HepG2 (cell line): Measurements from ENCODE around the gene RCOR1. TPM values are rescaled to one million over a fixed set of nuclear protein-coding genes. Genes with fewer than 3 reads are reported as not detected.

Experiments used
- ATAC-seq: fragments of 200-7000 bp; cut with Tn5 transposase; 3 replicates; pipeline ENCODE4 v1.9.1; 2020; ENCODE audit warnings: mild to moderate bottlenecking, moderate library complexity
- BruUV-seq: library from RNA; stranded (reverse); fragments of 400-500 nt; replicated peaks from 2 replicates; lab custom pipeline; 2021; lab: Mats Ljungman, UMichigan
- CTCF ChIA-PET: fragments of 300-600 bp; formaldehyde crosslinking; extraction: SDS; loops from one replicate; lab custom pipeline; 2021; ENCODE audit warnings: low total read pairs, inconsistent platforms, low intra/inter-chr PET ratio; lab: Yijun Ruan, JAX
- POLR2A ChIA-PET: fragments of 350-600 bp; sonication (Branson Sonifier 250); formaldehyde crosslinking; loops from one replicate; lab custom pipeline; 2020; ENCODE audit warnings: antibody characterized with exemption, inconsistent platforms; lab: Yijun Ruan, JAX
- DNase-seq: peaks from one replicate; pipeline ENCODE4 v3.0.0-alpha.2; 2015; ENCODE audit warnings: low spot score
- FAIRE-seq: peaks from 3 replicates; lab custom pipeline; 2011; peaks lifted over from hg19 to GRCh38; lab: Jason Lieb, UNC
- H2AFZ ChIP-seq: one replicate; pipeline ENCODE4 v1.6.1; 2011; ENCODE audit warnings: low read length, inconsistent platforms
- H3K27ac ChIP-seq: fragments of 300-600 bp; 3 replicates; pipeline ENCODE4 v1.8.0; 2011; ENCODE audit warnings: mixed run types, mild to moderate bottlenecking, mixed read lengths, low read length, inconsistent platforms; ENCODE audit not compliant: insufficient read depth; ENCODE audit errors: extremely low read length
- H3K27me3 ChIP-seq, 2 experiments: fragments of 200-600 bp in 1 of 2; 2 replicates in 1 of 2; 3 replicates in 1 of 2; pipeline versions ENCODE4 v1.6.0 to v1.8.0; 2011; ENCODE audit warnings: low read length in 2 of 2, mild to moderate bottlenecking in 2 of 2, moderate library complexity in 2 of 2, inconsistent platforms in 1 of 2; ENCODE audit not compliant: insufficient read depth in 2 of 2, control insufficient read depth in 1 of 2
- H3K36me3 ChIP-seq, 2 experiments: fragments of 200-600 bp in 1 of 2; replicated peaks in 1 of 2; 2 replicates in 1 of 2; 3 replicates in 1 of 2; pipeline versions ENCODE4 v1.5.1 to v1.8.0; 2011; ENCODE audit warnings: low read length in 2 of 2, inconsistent platforms in 1 of 2; ENCODE audit not compliant: insufficient read depth in 2 of 2, control insufficient read depth in 1 of 2
- H3K4me1 ChIP-seq: 2 replicates; pipeline ENCODE4 v1.5.1; 2012; ENCODE audit warnings: low read length, inconsistent platforms; ENCODE audit not compliant: insufficient read depth
- H3K4me2 ChIP-seq: 2 replicates; pipeline ENCODE4 v1.6.0; 2011; ENCODE audit warnings: low read depth, low read length, inconsistent platforms
- H3K4me3 ChIP-seq, 3 experiments: fragments of 200-600 bp in 1 of 3; sonication (generic), shearing (Covaris generic) in 1 of 3; replicated peaks in 1 of 3; 2 replicates each; pipeline ENCODE4 v1.5.1; 2011 to 2016; ENCODE audit warnings: low read length in 3 of 3, inconsistent platforms in 2 of 3, low read depth in 2 of 3, mild to moderate bottlenecking in 2 of 3, control low read depth in 1 of 3, mixed read lengths in 1 of 3; ENCODE audit not compliant: insufficient read depth in 1 of 3
- H3K79me2 ChIP-seq: one replicate; pipeline ENCODE4 v1.6.1; 2011; ENCODE audit warnings: low read length, inconsistent platforms; ENCODE audit not compliant: insufficient read depth
- H3K9ac ChIP-seq: 2 replicates; pipeline ENCODE4 v1.6.0; 2011; ENCODE audit warnings: mild to moderate bottlenecking, low read depth, low read length, inconsistent platforms; ENCODE audit not compliant: insufficient read depth
- H3K9me3 ChIP-seq: 2 replicates; pipeline ENCODE4 v1.5.1; 2012; ENCODE audit warnings: mild to moderate bottlenecking, low read length
- H4K20me1 ChIP-seq: 2 replicates; pipeline ENCODE4 v1.6.0; 2011; ENCODE audit warnings: inconsistent platforms, mild to moderate bottlenecking, low read length, moderate library complexity; ENCODE audit not compliant: insufficient read depth
- GPN1 ChIP-seq: sonication (generic); formaldehyde crosslinking; IDR thresholded peaks from 2 replicates; pipeline ENCODE4 v1.5.1; 2020; ENCODE audit warnings: missing genetic modification reagents, borderline replicate concordance
- SP5 ChIP-seq: IDR thresholded peaks from 2 replicates; pipeline ENCODE4 v1.6.1; 2016; ENCODE audit warnings: low read depth, borderline replicate concordance
- TCF12 ChIP-seq, 2 experiments: fragments of 450-650 bp in 1 of 2; sonication (generic) in 1 of 2; formaldehyde crosslinking in 1 of 2; IDR thresholded peaks; 2 replicates each; pipeline versions ENCODE4 v1.6.1 to v1.8.0; 2017 to 2022; ENCODE audit warnings: antibody characterized with exemption in 1 of 2, mild to moderate bottlenecking in 1 of 2, missing genetic modification reagents in 1 of 2, moderate library complexity in 1 of 2
- ZEB1 ChIP-seq: IDR thresholded peaks from 2 replicates; pipeline ENCODE4 v1.6.1; 2012; ENCODE audit warnings: mild to moderate bottlenecking, low read depth, inconsistent platforms; ENCODE audit not compliant: insufficient replicate concordance
- ZMYM3 ChIP-seq: sonication (generic); formaldehyde crosslinking; IDR thresholded peaks from 2 replicates; pipeline ENCODE4 v1.5.1; 2020; ENCODE audit warnings: mild to moderate bottlenecking, missing genetic modification reagents
- ZNF30 ChIP-seq: sonication (generic); formaldehyde crosslinking; IDR thresholded peaks from 2 replicates; pipeline ENCODE4 v1.5.0; 2020; ENCODE audit warnings: mild to moderate bottlenecking, missing genetic modification reagents
- ZNF629 ChIP-seq: sonication (generic); formaldehyde crosslinking; conservative IDR thresholded peaks from 2 replicates; pipeline ENCODE4 v1.5.0; 2020; ENCODE audit warnings: missing genetic modification reagents
- WGBS: methylation state at CpG from one replicate; pipeline ENCODE4 v1.1.6; 2017; ENCODE audit warnings: low lambda C conversion rate; 5-methylcytosine and 5-hydroxymethylcytosine counted together
- in situ Hi-C: cut with HindIII; loops from 2 replicates; pipeline ENCODE4 v1.10.0; 2017; ENCODE audit warnings: low pct_unique_long_range_greater_than_20kb; ENCODE audit not compliant: extremely low pct_ligation_motif_present
- intact Hi-C: fragments of 100-400 bp; cut with micrococcal nuclease; formaldehyde crosslinking; loops from one replicate; pipeline ENCODE4 v1.10.0; 2022; ENCODE audit not compliant: unreplicated experiment
- polyA plus RNA-seq, 8 experiments: library from polyadenylated mRNA; depleted of rRNA in 3 of 8; stranded (reverse) in 7 of 8; unstranded in 1 of 8; fragments of >200 nt; fragmentation: Illumina TruSeq in 4 of 8; extraction: Trizol in 4 of 8; gene quantifications; 2 replicates each; pipeline versions ENCODE4 v1.2.1 to v1.2.3, GENCODE V29; 2011 to 2016; ENCODE audit warnings: low read depth in 4 of 8, missing spikeins in 1 of 8, mixed read lengths in 1 of 8; ENCODE audit not compliant: insufficient read depth in 1 of 8
- total RNA-seq, 5 experiments: library from RNA; depleted of rRNA; stranded (reverse); fragments of >200 nt; fragmentation: Illumina TruSeq; extraction: Trizol; gene quantifications; 2 replicates each; pipeline ENCODE4 v1.2.3, GENCODE V29; 2016; ENCODE audit warnings: low read depth in 1 of 5
- TF ChIP-seq, protein P1 (sequence below): conservative IDR thresholded peaks from 2 replicates; pipeline ENCODE4 v1.6.1; 2018; ENCODE audit warnings: missing genetic modification reagents
- TF ChIP-seq, protein P2 (sequence below): sonication (generic); formaldehyde crosslinking; IDR thresholded peaks from 2 replicates; pipeline ENCODE4 v1.4.0; 2020; ENCODE audit warnings: mild to moderate bottlenecking, missing genetic modification reagents, borderline replicate concordance

RCOR1 gene
- total and polyA plus RNA-seq, 2 of the 13 experiments (the other 11 are each of a cell fraction or from before 2014, with no cell fraction given), result 10.2 to 11.1 TPM

DNA sequence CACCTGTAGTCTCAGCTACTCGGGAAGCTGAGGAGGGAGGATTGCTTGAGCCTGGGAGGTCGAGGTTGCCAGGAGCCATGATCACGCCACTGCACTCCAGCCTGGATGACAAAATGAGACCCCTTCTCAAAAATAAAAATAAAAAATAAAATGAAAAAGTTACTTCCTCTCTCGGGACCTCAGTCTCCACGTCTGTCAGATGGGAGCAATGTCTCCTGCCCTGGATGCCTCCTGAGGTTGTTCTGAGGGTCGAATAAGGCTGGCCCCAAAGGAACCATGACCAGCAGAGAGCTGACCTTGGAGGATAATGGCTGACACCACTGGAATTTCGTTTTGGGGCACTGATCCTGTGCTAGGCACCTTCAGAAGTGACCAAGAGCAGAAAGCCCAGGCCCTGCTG, 13.6 kb upstream of the RCOR1 start:
- ATAC-seq (no peak), DNase-seq (no peak), FAIRE-seq (no peak)
- in situ Hi-C loops (no loop called here), intact Hi-C loops (no loop called here)
- no peak overlapping the region for H3K4me3 ChIP-seq
- no peaks in the 10 kb centered on the region for H3K36me3 ChIP-seq
- ChIA-PET CTCF (no interaction called here), POLR2A (interaction anchor here (0.7 to 1.3 kb wide), 2 partner anchors 16 to 40 kb away, joined by 4 to 5 read pairs; no protein-coding TSS in a partner anchor)
- H3K4me1 ChIP-seq, result peaks cover 80% of the 10 kb centered on the region
- no peak overlapping the region for H3K27ac ChIP-seq
- no peaks in the 10 kb centered on the region for H4K20me1 ChIP-seq
- no peak overlapping the region for H2AFZ ChIP-seq
- H3K4me2 ChIP-seq, result no peak overlapping the region
- WGBS, result 63% methylated on average over 7 of the region's 7 CpGs
- H3K9ac ChIP-seq, result no peak overlapping the region
- no peaks in the 10 kb centered on the region for H3K9me3 ChIP-seq
- no peaks in the 10 kb centered on the region for H3K27me3 ChIP-seq
- no peaks in the 10 kb centered on the region for H3K79me2 ChIP-seq
- peak; percentile 88 for TF ChIP-seq ZNF629 (CRISPR knock-in tag)
- TF ChIP-seq, protein P1, sequence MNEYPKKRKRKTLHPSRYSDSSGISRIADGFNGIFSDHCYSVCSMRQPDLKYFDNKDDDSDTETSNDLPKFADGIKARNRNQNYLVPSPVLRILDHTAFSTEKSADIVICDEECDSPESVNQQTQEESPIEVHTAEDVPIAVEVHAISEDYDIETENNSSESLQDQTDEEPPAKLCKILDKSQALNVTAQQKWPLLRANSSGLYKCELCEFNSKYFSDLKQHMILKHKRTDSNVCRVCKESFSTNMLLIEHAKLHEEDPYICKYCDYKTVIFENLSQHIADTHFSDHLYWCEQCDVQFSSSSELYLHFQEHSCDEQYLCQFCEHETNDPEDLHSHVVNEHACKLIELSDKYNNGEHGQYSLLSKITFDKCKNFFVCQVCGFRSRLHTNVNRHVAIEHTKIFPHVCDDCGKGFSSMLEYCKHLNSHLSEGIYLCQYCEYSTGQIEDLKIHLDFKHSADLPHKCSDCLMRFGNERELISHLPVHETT (CRISPR knock-in tag), result no peak
- no peak for TF ChIP-seq TCF12 (IDR thresholded peaks at IDR 0.05)
- no peak for TF ChIP-seq TCF12 (CRISPR knock-in tag; IDR thresholded peaks at IDR 0.05)
- peak; percentile 54; the same call in 1 of the 2 replicates for TF ChIP-seq ZMYM3 (CRISPR knock-in tag)
- TF ChIP-seq SP5 (CRISPR knock-in tag), result no peak
- TF ChIP-seq, protein P2, sequence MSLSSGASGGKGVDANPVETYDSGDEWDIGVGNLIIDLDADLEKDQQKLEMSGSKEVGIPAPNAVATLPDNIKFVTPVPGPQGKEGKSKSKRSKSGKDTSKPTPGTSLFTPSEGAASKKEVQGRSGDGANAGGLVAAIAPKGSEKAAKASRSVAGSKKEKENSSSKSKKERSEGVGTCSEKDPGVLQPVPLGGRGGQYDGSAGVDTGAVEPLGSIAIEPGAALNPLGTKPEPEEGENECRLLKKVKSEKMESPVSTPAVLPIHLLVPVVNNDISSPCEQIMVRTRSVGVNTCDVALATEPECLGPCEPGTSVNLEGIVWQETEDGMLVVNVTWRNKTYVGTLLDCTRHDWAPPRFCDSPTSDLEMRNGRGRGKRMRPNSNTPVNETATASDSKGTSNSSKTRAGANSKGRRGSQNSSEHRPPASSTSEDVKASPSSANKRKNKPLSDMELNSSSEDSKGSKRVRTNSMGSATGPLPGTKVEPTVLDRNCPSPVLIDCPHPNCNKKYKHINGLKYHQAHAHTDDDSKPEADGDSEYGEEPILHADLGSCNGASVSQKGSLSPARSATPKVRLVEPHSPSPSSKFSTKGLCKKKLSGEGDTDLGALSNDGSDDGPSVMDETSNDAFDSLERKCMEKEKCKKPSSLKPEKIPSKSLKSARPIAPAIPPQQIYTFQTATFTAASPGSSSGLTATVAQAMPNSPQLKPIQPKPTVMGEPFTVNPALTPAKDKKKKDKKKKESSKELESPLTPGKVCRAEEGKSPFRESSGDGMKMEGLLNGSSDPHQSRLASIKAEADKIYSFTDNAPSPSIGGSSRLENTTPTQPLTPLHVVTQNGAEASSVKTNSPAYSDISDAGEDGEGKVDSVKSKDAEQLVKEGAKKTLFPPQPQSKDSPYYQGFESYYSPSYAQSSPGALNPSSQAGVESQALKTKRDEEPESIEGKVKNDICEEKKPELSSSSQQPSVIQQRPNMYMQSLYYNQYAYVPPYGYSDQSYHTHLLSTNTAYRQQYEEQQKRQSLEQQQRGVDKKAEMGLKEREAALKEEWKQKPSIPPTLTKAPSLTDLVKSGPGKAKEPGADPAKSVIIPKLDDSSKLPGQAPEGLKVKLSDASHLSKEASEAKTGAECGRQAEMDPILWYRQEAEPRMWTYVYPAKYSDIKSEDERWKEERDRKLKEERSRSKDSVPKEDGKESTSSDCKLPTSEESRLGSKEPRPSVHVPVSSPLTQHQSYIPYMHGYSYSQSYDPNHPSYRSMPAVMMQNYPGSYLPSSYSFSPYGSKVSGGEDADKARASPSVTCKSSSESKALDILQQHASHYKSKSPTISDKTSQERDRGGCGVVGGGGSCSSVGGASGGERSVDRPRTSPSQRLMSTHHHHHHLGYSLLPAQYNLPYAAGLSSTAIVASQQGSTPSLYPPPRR (CRISPR knock-in tag), result no peak
- no peak for TF ChIP-seq GPN1
- no peak for TF ChIP-seq ZEB1
- no peak for TF ChIP-seq ZNF30
- TF ChIP-seq, all 625 proteins: peak for 2
- no TSS peak for BruUV-seq
